SK-N-SH treated with all-trans-retinoic acid at 6 μM for 48 hours (cell line): ENCODE data around the gene DHDDS.

Source experiments
- ATAC-seq: fragments of 200-7000 bp; cut with Tn5 transposase; 3 replicates; pipeline ENCODE4 v1.9.1; 2020; ENCODE audit warnings: mild to moderate bottlenecking, moderate library complexity
- ARNTL ChIP-seq: fragments of 450-650 bp; formaldehyde crosslinking; IDR thresholded peaks from 2 replicates; pipeline ENCODE4 v1.5.0; 2020; ENCODE audit warnings: low read depth, mild to moderate bottlenecking, moderate library complexity, borderline replicate concordance
- CSDC2 ChIP-seq: fragments of 250-450 bp; sonication (Bioruptor Pico); IDR thresholded peaks from 2 replicates; pipeline ENCODE4 v1.5.0; 2020; ENCODE audit warnings: mild to moderate bottlenecking, moderate library complexity
- ISL1 ChIP-seq: fragments of 250-450 bp; sonication (Bioruptor Pico); IDR thresholded peaks from 2 replicates; pipeline ENCODE4 v2.1.2; 2022; ENCODE audit warnings: mild to moderate bottlenecking, moderate library complexity
- OSR1 ChIP-seq: fragments of 250-450 bp; sonication (Bioruptor Pico); IDR thresholded peaks from 2 replicates; pipeline ENCODE4 v1.8.0; 2022; ENCODE audit warnings: moderate library complexity, mild to moderate bottlenecking, inconsistent platforms
- PPARA ChIP-seq: fragments of 250-450 bp; sonication (Bioruptor Pico); IDR thresholded peaks from 2 replicates; pipeline ENCODE4 v1.5.0; 2020; ENCODE audit warnings: mild to moderate bottlenecking, borderline replicate concordance
- RARB ChIP-seq: fragments of 250-450 bp; sonication (Bioruptor Pico); IDR thresholded peaks from 2 replicates; pipeline ENCODE4 v1.8.0; 2021; ENCODE audit warnings: mild to moderate bottlenecking, moderate library complexity
- SNAI2 ChIP-seq: fragments of 250-450 bp; sonication (Bioruptor Pico); IDR thresholded peaks from 2 replicates; pipeline ENCODE4 v1.5.0; 2020; ENCODE audit warnings: mild to moderate bottlenecking, moderate library complexity
- TCF4 ChIP-seq: fragments of 250-450 bp; sonication (Bioruptor Pico); IDR thresholded peaks from 2 replicates; pipeline ENCODE4 v1.8.0; 2021; ENCODE audit warnings: mild to moderate bottlenecking, moderate library complexity, borderline replicate concordance
- TOX ChIP-seq: fragments of 250-450 bp; sonication (Bioruptor Pico); IDR thresholded peaks from 2 replicates; pipeline ENCODE4 v1.8.0; 2021; ENCODE audit warnings: mild to moderate bottlenecking, moderate library complexity, borderline replicate concordance
- TSHZ2 ChIP-seq: fragments of 250-450 bp; sonication (Bioruptor Pico); IDR thresholded peaks from 2 replicates; pipeline ENCODE4 v1.5.0; 2020; ENCODE audit warnings: mild to moderate bottlenecking, moderate library complexity
- ZC3H10 ChIP-seq: fragments of 250-450 bp; sonication (Bioruptor Pico); IDR thresholded peaks from 2 replicates; pipeline ENCODE4 v1.5.1; 2021; ENCODE audit warnings: mild to moderate bottlenecking, moderate library complexity
- ZFP3 ChIP-seq: fragments of 250-450 bp; sonication (Bioruptor Pico); IDR thresholded peaks from 2 replicates; pipeline ENCODE4 v1.5.0; 2020; ENCODE audit warnings: mild to moderate bottlenecking, moderate library complexity
- ZFP30 ChIP-seq: fragments of 450-650 bp; formaldehyde crosslinking; IDR thresholded peaks from 2 replicates; pipeline ENCODE4 v1.5.0; 2022; ENCODE audit warnings: mild to moderate bottlenecking, moderate library complexity
- ZNF565 ChIP-seq: fragments of 450-650 bp; formaldehyde crosslinking; conservative IDR thresholded peaks from 2 replicates; pipeline ENCODE4 v1.5.0; 2020; ENCODE audit warnings: low read depth, mild to moderate bottlenecking, moderate library complexity
- ZNF70 ChIP-seq: fragments of 450-650 bp; formaldehyde crosslinking; IDR thresholded peaks from 2 replicates; pipeline ENCODE4 v1.5.0; 2020; ENCODE audit warnings: mild to moderate bottlenecking, moderate library complexity
- ZNF8 ChIP-seq: fragments of 450-650 bp; formaldehyde crosslinking; IDR thresholded peaks from 2 replicates; pipeline ENCODE4 v1.5.0; 2020; ENCODE audit warnings: mild to moderate bottlenecking, moderate library complexity
- TF ChIP-seq, protein P1 (sequence below): fragments of 250-450 bp; sonication (Bioruptor Pico); IDR thresholded peaks from 2 replicates; pipeline ENCODE4 v1.8.0; 2020; ENCODE audit warnings: mild to moderate bottlenecking, moderate library complexity, borderline replicate concordance
- TF ChIP-seq, protein P2 (sequence below): fragments of 250-450 bp; sonication (Bioruptor Pico); IDR thresholded peaks from 2 replicates; pipeline ENCODE4 v1.5.1; 2021; ENCODE audit warnings: mild to moderate bottlenecking, moderate library complexity
- TF ChIP-seq, protein P3 (sequence below): fragments of 250-450 bp; sonication (Bioruptor Pico); IDR thresholded peaks from 2 replicates; pipeline ENCODE4 v1.8.0; 2021; ENCODE audit warnings: low read depth, mild to moderate bottlenecking, moderate library complexity, borderline replicate concordance
- TF ChIP-seq, protein P4 (sequence below): fragments of 250-450 bp; sonication (Bioruptor Pico); IDR thresholded peaks from 2 replicates; pipeline ENCODE4 v1.5.1; 2020; ENCODE audit warnings: low read depth, mild to moderate bottlenecking, moderate library complexity

Gene DHDDS

DNA sequence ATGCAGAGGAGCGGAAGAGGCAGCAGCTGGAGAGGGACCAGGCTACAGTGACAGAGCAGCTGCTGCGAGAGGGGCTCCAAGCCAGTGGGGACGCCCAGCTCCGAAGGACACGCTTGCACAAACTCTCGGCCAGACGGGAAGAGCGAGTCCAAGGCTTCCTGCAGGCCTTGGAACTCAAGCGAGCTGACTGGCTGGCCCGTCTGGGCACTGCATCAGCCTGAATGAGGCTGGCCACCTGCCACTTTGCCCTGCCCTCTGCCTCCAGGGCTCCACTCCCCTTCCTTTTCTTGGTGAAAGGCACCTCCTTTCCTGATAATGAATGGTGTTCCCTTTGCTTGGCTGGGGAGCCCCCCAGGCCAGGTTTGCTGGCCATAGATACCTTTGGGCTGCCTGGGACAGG, 36.8 kb downstream of the DHDDS start:
- ATAC-seq: no peak
- TF ChIP-seq ZFP3 (CRISPR knock-in tag) (no peak), RARB (no peak), ARNTL (CRISPR knock-in tag) (no peak), TCF4 (CRISPR knock-in tag) (no peak), PPARA (CRISPR knock-in tag) (no peak), TSHZ2 (CRISPR knock-in tag) (no peak), ISL1 (no peak), CSDC2 (CRISPR knock-in tag) (no peak), ZFP30 (CRISPR knock-in tag) (no peak), ZNF8 (no peak), OSR1 (no peak), ZNF565 (no peak), SNAI2 (CRISPR knock-in tag) (no peak), ZC3H10 (CRISPR knock-in tag) (no peak)
- TF ChIP-seq, protein P1, sequence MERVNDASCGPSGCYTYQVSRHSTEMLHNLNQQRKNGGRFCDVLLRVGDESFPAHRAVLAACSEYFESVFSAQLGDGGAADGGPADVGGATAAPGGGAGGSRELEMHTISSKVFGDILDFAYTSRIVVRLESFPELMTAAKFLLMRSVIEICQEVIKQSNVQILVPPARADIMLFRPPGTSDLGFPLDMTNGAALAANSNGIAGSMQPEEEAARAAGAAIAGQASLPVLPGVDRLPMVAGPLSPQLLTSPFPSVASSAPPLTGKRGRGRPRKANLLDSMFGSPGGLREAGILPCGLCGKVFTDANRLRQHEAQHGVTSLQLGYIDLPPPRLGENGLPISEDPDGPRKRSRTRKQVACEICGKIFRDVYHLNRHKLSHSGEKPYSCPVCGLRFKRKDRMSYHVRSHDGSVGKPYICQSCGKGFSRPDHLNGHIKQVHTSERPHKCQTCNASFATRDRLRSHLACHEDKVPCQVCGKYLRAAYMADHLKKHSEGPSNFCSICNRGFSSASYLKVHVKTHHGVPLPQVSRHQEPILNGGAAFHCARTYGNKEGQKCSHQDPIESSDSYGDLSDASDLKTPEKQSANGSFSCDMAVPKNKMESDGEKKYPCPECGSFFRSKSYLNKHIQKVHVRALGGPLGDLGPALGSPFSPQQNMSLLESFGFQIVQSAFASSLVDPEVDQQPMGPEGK: no peak
- TF ChIP-seq, protein P2, sequence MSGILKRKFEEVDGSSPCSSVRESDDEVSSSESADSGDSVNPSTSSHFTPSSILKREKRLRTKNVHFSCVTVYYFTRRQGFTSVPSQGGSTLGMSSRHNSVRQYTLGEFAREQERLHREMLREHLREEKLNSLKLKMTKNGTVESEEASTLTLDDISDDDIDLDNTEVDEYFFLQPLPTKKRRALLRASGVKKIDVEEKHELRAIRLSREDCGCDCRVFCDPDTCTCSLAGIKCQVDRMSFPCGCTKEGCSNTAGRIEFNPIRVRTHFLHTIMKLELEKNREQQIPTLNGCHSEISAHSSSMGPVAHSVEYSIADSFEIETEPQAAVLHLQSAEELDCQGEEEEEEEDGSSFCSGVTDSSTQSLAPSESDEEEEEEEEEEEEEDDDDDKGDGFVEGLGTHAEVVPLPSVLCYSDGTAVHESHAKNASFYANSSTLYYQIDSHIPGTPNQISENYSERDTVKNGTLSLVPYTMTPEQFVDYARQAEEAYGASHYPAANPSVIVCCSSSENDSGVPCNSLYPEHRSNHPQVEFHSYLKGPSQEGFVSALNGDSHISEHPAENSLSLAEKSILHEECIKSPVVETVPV (CRISPR knock-in tag): no peak
- TF ChIP-seq, protein P3, sequence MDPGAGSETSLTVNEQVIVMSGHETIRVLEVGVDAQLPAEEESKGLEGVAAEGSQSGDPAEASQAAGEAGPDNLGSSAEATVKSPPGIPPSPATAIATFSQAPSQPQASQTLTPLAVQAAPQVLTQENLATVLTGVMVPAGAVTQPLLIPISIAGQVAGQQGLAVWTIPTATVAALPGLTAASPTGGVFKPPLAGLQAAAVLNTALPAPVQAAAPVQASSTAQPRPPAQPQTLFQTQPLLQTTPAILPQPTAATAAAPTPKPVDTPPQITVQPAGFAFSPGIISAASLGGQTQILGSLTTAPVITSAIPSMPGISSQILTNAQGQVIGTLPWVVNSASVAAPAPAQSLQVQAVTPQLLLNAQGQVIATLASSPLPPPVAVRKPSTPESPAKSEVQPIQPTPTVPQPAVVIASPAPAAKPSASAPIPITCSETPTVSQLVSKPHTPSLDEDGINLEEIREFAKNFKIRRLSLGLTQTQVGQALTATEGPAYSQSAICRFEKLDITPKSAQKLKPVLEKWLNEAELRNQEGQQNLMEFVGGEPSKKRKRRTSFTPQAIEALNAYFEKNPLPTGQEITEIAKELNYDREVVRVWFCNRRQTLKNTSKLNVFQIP (CRISPR knock-in tag): no peak
- TF ChIP-seq, protein P4, sequence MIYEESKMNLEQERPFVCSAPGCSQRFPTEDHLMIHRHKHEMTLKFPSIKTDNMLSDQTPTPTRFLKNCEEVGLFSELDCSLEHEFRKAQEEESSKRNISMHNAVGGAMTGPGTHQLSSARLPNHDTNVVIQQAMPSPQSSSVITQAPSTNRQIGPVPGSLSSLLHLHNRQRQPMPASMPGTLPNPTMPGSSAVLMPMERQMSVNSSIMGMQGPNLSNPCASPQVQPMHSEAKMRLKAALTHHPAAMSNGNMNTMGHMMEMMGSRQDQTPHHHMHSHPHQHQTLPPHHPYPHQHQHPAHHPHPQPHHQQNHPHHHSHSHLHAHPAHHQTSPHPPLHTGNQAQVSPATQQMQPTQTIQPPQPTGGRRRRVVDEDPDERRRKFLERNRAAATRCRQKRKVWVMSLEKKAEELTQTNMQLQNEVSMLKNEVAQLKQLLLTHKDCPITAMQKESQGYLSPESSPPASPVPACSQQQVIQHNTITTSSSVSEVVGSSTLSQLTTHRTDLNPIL (CRISPR knock-in tag): no peak

GRCh38 chr1:26469558-26469957, 37.4 kb downstream of the DHDDS start:
- no peak for TF ChIP-seq TSHZ2 (CRISPR knock-in tag)
- no peak for TF ChIP-seq OSR1
- no peak for TF ChIP-seq PPARA (CRISPR knock-in tag)
- no peak for TF ChIP-seq ZNF565
- TF ChIP-seq ZNF70 (CRISPR knock-in tag): no peak
- TF ChIP-seq RARB: no peak
- TF ChIP-seq ZC3H10 (CRISPR knock-in tag): no peak
- no peak for TF ChIP-seq TCF4 (CRISPR knock-in tag)
- TF ChIP-seq TOX (CRISPR knock-in tag): no peak
- ATAC-seq: no peak
